SK-N-SH treated with all-trans-retinoic acid at 6 μM for 48 hours (cell line): ENCODE measurements around the gene CAMKK2.

Source experiments
- ATAC-seq: fragments of 200-7000 bp; cut with Tn5 transposase; 3 replicates; pipeline ENCODE4 v1.9.1; 2020; ENCODE audit warnings: mild to moderate bottlenecking, moderate library complexity
- ARNTL ChIP-seq: fragments of 450-650 bp; formaldehyde crosslinking; IDR thresholded peaks from 2 replicates; pipeline ENCODE4 v1.5.0; 2020; ENCODE audit warnings: low read depth, mild to moderate bottlenecking, moderate library complexity, borderline replicate concordance
- BACH2 ChIP-seq: fragments of 250-450 bp; sonication (Bioruptor Pico); IDR thresholded peaks from 2 replicates; pipeline ENCODE4 v1.9.0; 2021; ENCODE audit warnings: mild to moderate bottlenecking, borderline replicate concordance
- CSDC2 ChIP-seq: fragments of 250-450 bp; sonication (Bioruptor Pico); IDR thresholded peaks from 2 replicates; pipeline ENCODE4 v1.5.0; 2020; ENCODE audit warnings: mild to moderate bottlenecking, moderate library complexity
- ESRRG ChIP-seq: fragments of 250-450 bp; sonication (Bioruptor Pico); IDR thresholded peaks from 2 replicates; pipeline ENCODE4 v1.6.1; 2021; ENCODE audit warnings: mild to moderate bottlenecking
- GLIS3 ChIP-seq: fragments of 250-450 bp; sonication (Bioruptor Pico); IDR thresholded peaks from 2 replicates; pipeline ENCODE4 v1.5.0; 2020; ENCODE audit warnings: mild to moderate bottlenecking, moderate library complexity
- ISL1 ChIP-seq: fragments of 250-450 bp; sonication (Bioruptor Pico); IDR thresholded peaks from 2 replicates; pipeline ENCODE4 v2.1.2; 2022; ENCODE audit warnings: mild to moderate bottlenecking, moderate library complexity
- OSR1 ChIP-seq: fragments of 250-450 bp; sonication (Bioruptor Pico); IDR thresholded peaks from 2 replicates; pipeline ENCODE4 v1.8.0; 2022; ENCODE audit warnings: moderate library complexity, mild to moderate bottlenecking, inconsistent platforms
- RARB ChIP-seq: fragments of 250-450 bp; sonication (Bioruptor Pico); IDR thresholded peaks from 2 replicates; pipeline ENCODE4 v1.8.0; 2021; ENCODE audit warnings: mild to moderate bottlenecking, moderate library complexity
- TCF4 ChIP-seq: fragments of 250-450 bp; sonication (Bioruptor Pico); IDR thresholded peaks from 2 replicates; pipeline ENCODE4 v1.8.0; 2021; ENCODE audit warnings: mild to moderate bottlenecking, moderate library complexity, borderline replicate concordance
- TOX ChIP-seq: fragments of 250-450 bp; sonication (Bioruptor Pico); IDR thresholded peaks from 2 replicates; pipeline ENCODE4 v1.8.0; 2021; ENCODE audit warnings: mild to moderate bottlenecking, moderate library complexity, borderline replicate concordance
- ZC3H10 ChIP-seq: fragments of 250-450 bp; sonication (Bioruptor Pico); IDR thresholded peaks from 2 replicates; pipeline ENCODE4 v1.5.1; 2021; ENCODE audit warnings: mild to moderate bottlenecking, moderate library complexity
- ZFP30 ChIP-seq: fragments of 450-650 bp; formaldehyde crosslinking; IDR thresholded peaks from 2 replicates; pipeline ENCODE4 v1.5.0; 2022; ENCODE audit warnings: mild to moderate bottlenecking, moderate library complexity
- ZNF565 ChIP-seq: fragments of 450-650 bp; formaldehyde crosslinking; conservative IDR thresholded peaks from 2 replicates; pipeline ENCODE4 v1.5.0; 2020; ENCODE audit warnings: low read depth, mild to moderate bottlenecking, moderate library complexity
- ZNF70 ChIP-seq: fragments of 450-650 bp; formaldehyde crosslinking; IDR thresholded peaks from 2 replicates; pipeline ENCODE4 v1.5.0; 2020; ENCODE audit warnings: mild to moderate bottlenecking, moderate library complexity
- ZNF8 ChIP-seq: fragments of 450-650 bp; formaldehyde crosslinking; IDR thresholded peaks from 2 replicates; pipeline ENCODE4 v1.5.0; 2020; ENCODE audit warnings: mild to moderate bottlenecking, moderate library complexity
- TF ChIP-seq, protein P1 (sequence below): fragments of 250-450 bp; sonication (Bioruptor Pico); IDR thresholded peaks from 2 replicates; pipeline ENCODE4 v1.8.0; 2021; ENCODE audit warnings: low read depth, mild to moderate bottlenecking, moderate library complexity, borderline replicate concordance
- TF ChIP-seq, protein P2 (sequence below): fragments of 250-450 bp; sonication (Bioruptor Pico); IDR thresholded peaks from 2 replicates; pipeline ENCODE4 v1.5.1; 2021; ENCODE audit warnings: mild to moderate bottlenecking, moderate library complexity
- TF ChIP-seq, protein P3 (sequence below): fragments of 250-450 bp; sonication (Bioruptor Pico); IDR thresholded peaks from 2 replicates; pipeline ENCODE4 v1.8.0; 2020; ENCODE audit warnings: mild to moderate bottlenecking, moderate library complexity, borderline replicate concordance
- TF ChIP-seq, protein P4 (sequence below): fragments of 250-450 bp; sonication (Bioruptor Pico); IDR thresholded peaks from 2 replicates; pipeline ENCODE4 v1.5.1; 2020; ENCODE audit warnings: low read depth, mild to moderate bottlenecking, moderate library complexity

The CAMKK2 gene

DNA sequence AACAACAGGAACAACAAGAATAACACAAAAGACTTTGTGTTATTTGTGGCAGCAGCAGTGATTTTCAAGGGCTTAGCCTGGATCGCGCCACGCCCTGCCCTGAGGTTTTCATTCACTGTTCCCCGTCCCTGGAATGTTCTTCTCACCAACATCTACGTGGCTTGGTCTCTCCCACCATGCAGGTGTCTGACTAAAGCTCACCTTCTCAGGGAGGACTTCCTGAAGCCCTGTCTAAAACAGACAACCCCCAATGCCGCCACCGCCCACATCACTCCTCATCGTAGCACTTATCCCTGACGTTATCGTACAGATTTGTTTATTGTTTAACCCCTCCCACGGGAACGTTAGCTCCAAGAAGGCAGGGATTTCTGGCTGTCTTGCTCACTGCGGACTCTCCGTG, 46.1 kb downstream of the CAMKK2 start:
- TF ChIP-seq ISL1 (CRISPR knock-in tag) (no peak), ZNF565 (CRISPR knock-in tag) (no peak), ZNF8 (CRISPR knock-in tag) (no peak)
- TF ChIP-seq, protein P1, sequence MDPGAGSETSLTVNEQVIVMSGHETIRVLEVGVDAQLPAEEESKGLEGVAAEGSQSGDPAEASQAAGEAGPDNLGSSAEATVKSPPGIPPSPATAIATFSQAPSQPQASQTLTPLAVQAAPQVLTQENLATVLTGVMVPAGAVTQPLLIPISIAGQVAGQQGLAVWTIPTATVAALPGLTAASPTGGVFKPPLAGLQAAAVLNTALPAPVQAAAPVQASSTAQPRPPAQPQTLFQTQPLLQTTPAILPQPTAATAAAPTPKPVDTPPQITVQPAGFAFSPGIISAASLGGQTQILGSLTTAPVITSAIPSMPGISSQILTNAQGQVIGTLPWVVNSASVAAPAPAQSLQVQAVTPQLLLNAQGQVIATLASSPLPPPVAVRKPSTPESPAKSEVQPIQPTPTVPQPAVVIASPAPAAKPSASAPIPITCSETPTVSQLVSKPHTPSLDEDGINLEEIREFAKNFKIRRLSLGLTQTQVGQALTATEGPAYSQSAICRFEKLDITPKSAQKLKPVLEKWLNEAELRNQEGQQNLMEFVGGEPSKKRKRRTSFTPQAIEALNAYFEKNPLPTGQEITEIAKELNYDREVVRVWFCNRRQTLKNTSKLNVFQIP (CRISPR knock-in tag) = no peak
- TF ChIP-seq, all 23 proteins: peak for 0
- ATAC-seq = no peak

DNA sequence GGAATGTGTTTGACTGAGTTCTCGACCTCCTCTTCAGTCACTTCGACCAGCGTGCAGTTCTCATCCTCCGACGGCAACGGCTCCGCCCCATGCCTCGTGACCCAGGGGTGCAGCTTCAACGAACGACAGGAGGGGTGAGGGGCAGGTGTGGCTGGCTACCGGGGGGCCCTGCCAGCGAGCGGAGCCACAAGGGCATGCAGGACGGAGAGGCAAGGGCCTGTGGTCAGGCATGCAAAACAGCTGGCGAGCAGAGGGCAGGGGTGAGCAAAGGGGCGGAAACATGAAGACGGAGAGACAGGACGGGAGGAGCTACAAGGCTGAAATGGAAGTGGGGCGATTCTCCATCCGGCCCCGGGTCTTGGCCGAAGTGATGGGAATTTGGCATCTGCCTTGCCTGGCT, 47.9 kb downstream of the CAMKK2 start:
- TF ChIP-seq, protein P2, sequence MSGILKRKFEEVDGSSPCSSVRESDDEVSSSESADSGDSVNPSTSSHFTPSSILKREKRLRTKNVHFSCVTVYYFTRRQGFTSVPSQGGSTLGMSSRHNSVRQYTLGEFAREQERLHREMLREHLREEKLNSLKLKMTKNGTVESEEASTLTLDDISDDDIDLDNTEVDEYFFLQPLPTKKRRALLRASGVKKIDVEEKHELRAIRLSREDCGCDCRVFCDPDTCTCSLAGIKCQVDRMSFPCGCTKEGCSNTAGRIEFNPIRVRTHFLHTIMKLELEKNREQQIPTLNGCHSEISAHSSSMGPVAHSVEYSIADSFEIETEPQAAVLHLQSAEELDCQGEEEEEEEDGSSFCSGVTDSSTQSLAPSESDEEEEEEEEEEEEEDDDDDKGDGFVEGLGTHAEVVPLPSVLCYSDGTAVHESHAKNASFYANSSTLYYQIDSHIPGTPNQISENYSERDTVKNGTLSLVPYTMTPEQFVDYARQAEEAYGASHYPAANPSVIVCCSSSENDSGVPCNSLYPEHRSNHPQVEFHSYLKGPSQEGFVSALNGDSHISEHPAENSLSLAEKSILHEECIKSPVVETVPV (CRISPR knock-in tag) = no peak
- no peak for TF ChIP-seq ZFP30 (CRISPR knock-in tag)
- no peak for TF ChIP-seq ARNTL (CRISPR knock-in tag)
- TF ChIP-seq, protein P3, sequence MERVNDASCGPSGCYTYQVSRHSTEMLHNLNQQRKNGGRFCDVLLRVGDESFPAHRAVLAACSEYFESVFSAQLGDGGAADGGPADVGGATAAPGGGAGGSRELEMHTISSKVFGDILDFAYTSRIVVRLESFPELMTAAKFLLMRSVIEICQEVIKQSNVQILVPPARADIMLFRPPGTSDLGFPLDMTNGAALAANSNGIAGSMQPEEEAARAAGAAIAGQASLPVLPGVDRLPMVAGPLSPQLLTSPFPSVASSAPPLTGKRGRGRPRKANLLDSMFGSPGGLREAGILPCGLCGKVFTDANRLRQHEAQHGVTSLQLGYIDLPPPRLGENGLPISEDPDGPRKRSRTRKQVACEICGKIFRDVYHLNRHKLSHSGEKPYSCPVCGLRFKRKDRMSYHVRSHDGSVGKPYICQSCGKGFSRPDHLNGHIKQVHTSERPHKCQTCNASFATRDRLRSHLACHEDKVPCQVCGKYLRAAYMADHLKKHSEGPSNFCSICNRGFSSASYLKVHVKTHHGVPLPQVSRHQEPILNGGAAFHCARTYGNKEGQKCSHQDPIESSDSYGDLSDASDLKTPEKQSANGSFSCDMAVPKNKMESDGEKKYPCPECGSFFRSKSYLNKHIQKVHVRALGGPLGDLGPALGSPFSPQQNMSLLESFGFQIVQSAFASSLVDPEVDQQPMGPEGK (CRISPR knock-in tag) = no peak
- TF ChIP-seq BACH2 (CRISPR knock-in tag) = no peak
- TF ChIP-seq ESRRG (CRISPR knock-in tag) = no peak
- TF ChIP-seq RARB (CRISPR knock-in tag) = no peak
- no peak for TF ChIP-seq OSR1 (CRISPR knock-in tag)
- no peak for TF ChIP-seq ZC3H10 (CRISPR knock-in tag)
- no peak for TF ChIP-seq TOX (CRISPR knock-in tag)
- TF ChIP-seq ZNF8 (CRISPR knock-in tag) = no peak
- TF ChIP-seq, protein P4, sequence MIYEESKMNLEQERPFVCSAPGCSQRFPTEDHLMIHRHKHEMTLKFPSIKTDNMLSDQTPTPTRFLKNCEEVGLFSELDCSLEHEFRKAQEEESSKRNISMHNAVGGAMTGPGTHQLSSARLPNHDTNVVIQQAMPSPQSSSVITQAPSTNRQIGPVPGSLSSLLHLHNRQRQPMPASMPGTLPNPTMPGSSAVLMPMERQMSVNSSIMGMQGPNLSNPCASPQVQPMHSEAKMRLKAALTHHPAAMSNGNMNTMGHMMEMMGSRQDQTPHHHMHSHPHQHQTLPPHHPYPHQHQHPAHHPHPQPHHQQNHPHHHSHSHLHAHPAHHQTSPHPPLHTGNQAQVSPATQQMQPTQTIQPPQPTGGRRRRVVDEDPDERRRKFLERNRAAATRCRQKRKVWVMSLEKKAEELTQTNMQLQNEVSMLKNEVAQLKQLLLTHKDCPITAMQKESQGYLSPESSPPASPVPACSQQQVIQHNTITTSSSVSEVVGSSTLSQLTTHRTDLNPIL (CRISPR knock-in tag) = no peak
- TF ChIP-seq TCF4 (CRISPR knock-in tag) = no peak
- TF ChIP-seq ZNF565 (CRISPR knock-in tag) = no peak
- no peak for TF ChIP-seq GLIS3 (CRISPR knock-in tag)
- TF ChIP-seq, protein P1 (CRISPR knock-in tag) = no peak
- no peak for ATAC-seq

DNA sequence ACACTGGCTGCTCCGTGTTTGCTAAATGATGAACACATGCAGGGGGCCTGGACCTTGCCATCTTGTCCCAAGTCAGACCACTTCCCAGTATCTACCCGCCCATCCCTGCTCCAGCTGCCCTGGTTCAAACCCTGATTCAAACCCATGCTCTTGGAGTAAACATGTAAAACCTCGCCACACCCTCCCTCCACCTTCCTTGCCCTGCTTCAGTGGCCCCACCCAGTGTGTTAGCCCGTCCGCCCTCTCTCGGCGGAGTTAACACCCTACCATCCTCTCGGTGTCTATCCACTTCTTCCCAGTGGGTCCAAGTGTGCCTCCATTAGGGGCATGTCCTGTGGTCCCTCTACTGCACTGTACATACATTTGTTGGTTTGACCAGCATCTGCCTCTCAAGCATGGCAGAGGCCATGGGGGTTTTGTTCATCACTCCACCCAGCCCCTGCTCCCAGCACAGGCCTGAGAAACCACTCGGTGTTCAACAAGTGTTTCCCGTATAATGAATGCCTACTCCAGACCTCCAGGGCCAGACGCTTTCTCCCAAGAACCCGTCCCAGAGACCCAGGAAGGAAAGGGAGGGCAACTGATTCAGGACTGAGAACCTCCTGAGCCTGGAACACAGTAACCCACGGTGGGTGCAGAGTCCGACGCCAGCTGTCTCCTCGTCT, 49.5 kb downstream of the CAMKK2 start:
- ATAC-seq = no peak
- TF ChIP-seq TCF4 (CRISPR knock-in tag) (no peak), ISL1 (CRISPR knock-in tag) (no peak), ZFP30 (CRISPR knock-in tag) (no peak), ZNF70 (CRISPR knock-in tag) (no peak), CSDC2 (CRISPR knock-in tag) (no peak)
- TF ChIP-seq, protein P3 (CRISPR knock-in tag) = no peak
